ENCODE measurements around the gene REEP5.
"Not testable (repeated sequence)": the region's sequence is repeated elsewhere in the genome, so short reads cannot be mapped to it uniquely, and the experiment has no call there.

Gene REEP5

DNA sequence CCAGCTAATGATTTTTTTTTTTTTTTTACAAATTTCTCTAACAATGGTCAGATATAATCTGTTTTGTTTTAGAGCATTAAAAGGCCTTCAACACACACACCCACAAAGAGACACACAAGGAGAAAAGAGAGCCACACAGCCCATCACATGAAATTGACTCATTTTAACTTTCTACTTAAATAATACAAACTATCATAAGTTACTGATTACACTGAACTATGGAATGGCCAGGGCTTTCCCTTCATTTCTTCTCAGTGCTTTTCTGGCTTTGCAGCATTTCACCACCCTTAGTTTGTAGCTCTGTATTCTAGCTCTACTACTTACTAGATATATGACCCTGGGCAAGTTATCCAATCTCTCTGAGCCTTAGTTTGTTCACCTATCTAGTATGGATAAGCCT is 13.2 kb downstream of the REEP5 start:
- TF ChIP-seq Cebpa-rat (IDR thresholded peaks at IDR 0.05) = no peak
- H3K27me3 ChIP-seq = no peaks in the 10 kb centered on the region
- peaks cover 0 to 31% (median 0%) of the 10 kb centered on the region in 10 experiments; a peak in 5 of 20 replicates for H3K4me1 ChIP-seq
- H3K9me3 ChIP-seq (replicated peaks in 1 of 11) = no peaks in the 10 kb centered on the region
- H3K36me3 ChIP-seq = peaks cover 52 to 92% (median 76%) of the 10 kb centered on the region in 11 experiments
- no peak overlapping the region for H3K9ac ChIP-seq
- no peak overlapping the region for H3K27ac ChIP-seq
- peaks cover 15 to 100% (median 40%) of the 10 kb centered on the region in 11 experiments; a peak in 18 of 22 replicates for H4K20me1 ChIP-seq
- H3K4me3 ChIP-seq = no peak overlapping the region
- H3K4me2 ChIP-seq = no peak overlapping the region

- no peak for TF ChIP-seq Cebpa-rat (IDR thresholded peaks at IDR 0.05)
- no peak overlapping the region for H3K4me3 ChIP-seq
- H3K4me1 ChIP-seq = peaks cover 0 to 30% (median 0%) of the 10 kb centered on the region in 10 experiments; a peak in 4 of 20 replicates
- H3K4me2 ChIP-seq = no peak overlapping the region
- no peak overlapping the region for H3K9ac ChIP-seq
- no peaks in the 10 kb centered on the region for H3K9me3 ChIP-seq (replicated peaks in 1 of 11)
- H4K20me1 ChIP-seq = peaks cover 29 to 100% (median 52%) of the 10 kb centered on the region in 11 experiments; a peak in 19 of 22 replicates
- no peak overlapping the region for H3K27ac ChIP-seq
- H3K27me3 ChIP-seq = no peaks in the 10 kb centered on the region
- H3K36me3 ChIP-seq = peaks cover 58 to 92% (median 75%) of the 10 kb centered on the region in 11 experiments
Observed at GRCh38 chr5:112907166-112907631, 14.8 kb downstream of the REEP5 start.

DNA sequence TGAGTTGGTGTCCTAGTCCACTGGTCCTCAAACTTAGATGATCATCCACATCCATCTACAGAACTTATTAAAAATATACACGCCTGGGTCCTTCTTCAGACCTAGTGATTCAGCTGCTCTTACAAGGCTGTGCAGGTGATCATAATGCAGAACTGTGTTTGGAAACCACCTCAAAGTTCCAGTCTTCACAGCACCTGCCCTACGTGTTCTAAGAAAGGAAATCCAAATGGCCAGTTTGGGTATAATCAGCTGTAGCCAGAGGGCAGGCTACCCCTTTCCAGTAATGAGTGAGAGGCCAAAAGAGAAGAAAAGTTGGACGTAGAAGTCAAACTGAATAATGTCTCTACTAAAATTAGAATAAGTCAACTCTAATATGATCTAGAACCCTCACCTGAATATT is 15.4 kb downstream of the REEP5 start:
- Histone ChIP-seq H3K4me3 (no peak overlapping the region), H3K9ac (no peak overlapping the region), H3K4me2 (no peak overlapping the region), H4K20me1 (peaks cover 29 to 98% (median 54%) of the 10 kb centered on the region in 11 experiments; a peak in 19 of 22 replicates), H3K36me3 (peaks cover 63 to 93% (median 75%) of the 10 kb centered on the region in 11 experiments), H3K27me3 (no peaks in the 10 kb centered on the region), H3K4me1 (peaks cover 0 to 30% (median 0%) of the 10 kb centered on the region in 10 experiments; a peak in 4 of 20 replicates), H3K27ac (no peak overlapping the region), H3K9me3 (replicated peaks in 1 of 11) (no peaks in the 10 kb centered on the region)
- no peak for TF ChIP-seq Cebpa-rat (IDR thresholded peaks at IDR 0.05)

DNA sequence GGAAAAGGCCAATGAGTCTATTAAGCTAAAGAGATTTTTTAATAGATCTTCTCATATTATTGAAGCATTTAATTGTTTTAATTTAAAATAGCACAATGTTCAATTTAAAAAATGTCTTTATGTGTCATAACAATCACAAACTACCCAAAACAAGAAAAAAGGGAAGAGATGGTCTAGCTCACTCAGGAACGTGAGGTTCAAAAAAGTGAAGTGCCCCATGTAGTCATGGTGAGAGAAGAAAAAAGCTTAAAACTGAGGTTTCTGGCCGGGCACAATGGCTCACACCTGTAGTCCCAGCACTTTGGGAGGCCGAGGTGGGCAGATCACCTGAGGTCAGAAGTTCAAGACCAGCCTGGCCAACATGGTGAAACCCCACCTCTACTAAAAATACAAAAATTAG is 17.0 kb downstream of the REEP5 start:
- Histone ChIP-seq H3K4me1 (peaks cover 0 to 30% (median 0%) of the 10 kb centered on the region in 10 experiments; a peak in 4 of 20 replicates), H3K4me2 (peak overlapping the region in 2 of 11 experiments; percentile 32 to 35; a peak in 4 of 22 replicates), H3K36me3 (peaks cover 65 to 93% (median 75%) of the 10 kb centered on the region in 11 experiments)

GRCh38 chr5:112902561-112902960 is 19.5 kb downstream of the REEP5 start:
- Histone ChIP-seq H3K27me3 (no peaks in the 10 kb centered on the region), H3K9ac (no peak overlapping the region), H3K27ac (no peak overlapping the region), H3K4me1 (peaks cover 0 to 30% (median 0%) of the 10 kb centered on the region in 10 experiments; a peak in 4 of 20 replicates), H3K4me3 (no peak overlapping the region), H3K9me3 (replicated peaks in 1 of 11) (no peaks in the 10 kb centered on the region), H4K20me1 (peaks cover 24 to 94% (median 47%) of the 10 kb centered on the region in 11 experiments; a peak in 19 of 22 replicates), H3K4me2 (no peak overlapping the region), H3K36me3 (peaks cover 76 to 93% (median 85%) of the 10 kb centered on the region in 11 experiments)
- no peak for TF ChIP-seq Cebpa-rat (IDR thresholded peaks at IDR 0.05)

More for the DNA sequence above, 17.0 kb downstream of the REEP5 start:
- not testable (repeated sequence) for H3K9ac ChIP-seq; H3K9me3 ChIP-seq (replicated peaks in 1 of 11); H3K27me3 ChIP-seq; H3K4me3 ChIP-seq
- Histone ChIP-seq H4K20me1 (peaks cover 24 to 96% (median 52%) of the 10 kb centered on the region in 11 experiments; a peak in 19 of 22 replicates), H3K27ac (peak overlapping the region in 1 of 11 experiments; percentile 38; a peak in 1 of 22 replicates)

DNA sequence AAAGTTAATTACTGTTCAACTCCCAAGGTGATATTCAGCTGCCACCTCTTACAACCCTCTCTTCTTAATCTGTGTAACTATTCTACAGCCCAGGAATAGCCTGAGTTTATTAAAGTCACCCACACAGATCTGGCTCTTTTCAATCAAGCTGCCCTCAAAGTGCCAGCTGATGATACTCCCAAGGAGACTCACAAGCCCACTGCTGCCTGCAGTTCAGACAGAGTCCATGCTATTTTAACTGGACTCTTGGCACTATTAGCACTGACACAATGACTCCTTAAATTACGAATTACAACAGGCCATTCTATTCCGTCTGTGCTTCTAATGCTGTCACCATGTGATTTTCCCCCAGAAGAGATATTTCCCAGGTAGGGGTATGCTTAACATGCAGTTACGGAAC is 26.3 kb downstream of the REEP5 start:
- Histone ChIP-seq H3K4me2 (no peak overlapping the region), H3K9ac (no peak overlapping the region), H3K36me3 (peaks cover 88 to 100% (median 96%) of the 10 kb centered on the region in 11 experiments), H3K4me1 (no peaks in the 10 kb centered on the region), H3K4me3 (no peak overlapping the region), H3K27me3 (no peaks in the 10 kb centered on the region), H3K9me3 (replicated peaks in 1 of 11) (no peaks in the 10 kb centered on the region), H3K27ac (no peak overlapping the region), H4K20me1 (peaks cover 8 to 91% (median 34%) of the 10 kb centered on the region in 11 experiments; a peak in 16 of 22 replicates)
- no peak for TF ChIP-seq Cebpa-rat (IDR thresholded peaks at IDR 0.05)

- H3K4me2 ChIP-seq = no peak overlapping the region
- H3K36me3 ChIP-seq = peaks cover 85 to 100% (median 94%) of the 10 kb centered on the region in 11 experiments
- H3K27me3 ChIP-seq = no peaks in the 10 kb centered on the region
- TF ChIP-seq Cebpa-rat (IDR thresholded peaks at IDR 0.05) = no peak
- H3K27ac ChIP-seq = no peak overlapping the region
- H3K9ac ChIP-seq = no peak overlapping the region
- peaks cover 8 to 92% (median 36%) of the 10 kb centered on the region in 11 experiments; a peak in 16 of 22 replicates for H4K20me1 ChIP-seq
- H3K4me3 ChIP-seq = no peak overlapping the region
- peaks cover 0 to 3% (median 0%) of the 10 kb centered on the region in 11 experiments; a peak in 1 of 22 replicates for H3K9me3 ChIP-seq (replicated peaks in 1 of 11)
- H3K4me1 ChIP-seq = peaks cover 0 to 13% (median 0%) of the 10 kb centered on the region in 10 experiments; a peak in 4 of 20 replicates
Observed at GRCh38 chr5:112892776-112893175, 29.3 kb downstream of the REEP5 start.

GRCh38 chr5:112892066-112892465 is 30.0 kb downstream of the REEP5 start:
- Histone ChIP-seq H3K36me3 (peaks cover 85 to 100% (median 95%) of the 10 kb centered on the region in 11 experiments), H4K20me1 (peaks cover 8 to 92% (median 39%) of the 10 kb centered on the region in 11 experiments; a peak in 16 of 22 replicates), H3K4me1 (peaks cover 0 to 17% (median 6%) of the 10 kb centered on the region in 10 experiments; a peak in 11 of 20 replicates)
- H3K27me3 ChIP-seq; H3K4me2 ChIP-seq; H3K9me3 ChIP-seq (replicated peaks in 1 of 11); H3K4me3 ChIP-seq; H3K27ac ChIP-seq; H3K9ac ChIP-seq: not testable (repeated sequence)

DNA sequence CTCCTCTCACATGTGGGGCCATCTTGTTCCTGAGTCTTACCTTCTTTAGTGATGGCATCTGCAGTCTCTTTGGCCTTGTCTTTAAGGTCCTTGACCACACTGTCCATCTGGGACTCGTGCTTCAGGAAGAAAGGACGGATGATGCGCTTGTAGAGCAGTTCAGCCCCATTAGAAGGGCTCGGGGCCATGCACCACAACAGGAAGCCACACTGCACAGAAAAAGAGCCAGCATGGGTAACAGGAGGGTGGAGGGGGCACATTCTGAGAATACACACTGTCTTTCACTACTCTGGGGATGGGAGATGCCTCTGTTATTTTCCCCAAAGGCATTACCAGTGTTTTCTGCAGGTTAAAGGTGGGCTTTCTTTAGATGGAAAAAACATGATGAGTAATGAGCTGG is 35.1 kb downstream of the REEP5 start:
- no peak for TF ChIP-seq Cebpa-rat (IDR thresholded peaks at IDR 0.05)
- H3K36me3 ChIP-seq = peaks cover 89 to 100% (median 96%) of the 10 kb centered on the region in 11 experiments
- H3K4me2 ChIP-seq = no peak overlapping the region
- peaks cover 0 to 95% (median 36%) of the 10 kb centered on the region in 11 experiments; a peak in 14 of 22 replicates for H4K20me1 ChIP-seq
- H3K4me1 ChIP-seq = peaks cover 0 to 18% (median 9%) of the 10 kb centered on the region in 10 experiments; a peak in 11 of 20 replicates
- no peaks in the 10 kb centered on the region for H3K27me3 ChIP-seq
- H3K27ac ChIP-seq = no peak overlapping the region
- no peak overlapping the region for H3K9ac ChIP-seq
- H3K4me3 ChIP-seq = no peak overlapping the region
- H3K9me3 ChIP-seq (replicated peaks in 1 of 11) = peaks cover 0 to 3% (median 0%) of the 10 kb centered on the region in 11 experiments; a peak in 1 of 22 replicates

Measured in BLaER1 treated with 17β-estradiol and CSF1 and Interleukin-3, amounts not matched to agents 10 nM and 100 nM (cell line).